ENCODE results near the gene TSFM. TPM values are rescaled to one million over a fixed set of nuclear protein-coding genes. Genes with fewer than 3 reads are reported as not detected.

The TSFM gene
- total RNA-seq, 1 donor from 2014 or later = 24.3 TPM

Small RNA genes lying within 50 kb of the gene (microRNA-seq; reads per million reads assigned to microRNA genes)
- 160 reads per million, percentile 69 among the genes with 10 or more reads in this experiment for gene MIR26A2 (ENCODE audit: borderline microRNAs expressed)
- gene MIR6759 (ENCODE audit: borderline microRNAs expressed) = not detected

Other genes with a start within 250 kb of the TSFM start
- 90.7 TPM for gene DCTN2, start 235.6 kb upstream of the TSFM start, total RNA-seq
- gene KIF5A, start 232.7 kb upstream of the TSFM start, total RNA-seq = 0.14 TPM
- gene PIP4K2C, start 191.6 kb upstream of the TSFM start, total RNA-seq = 31.0 TPM
- gene DTX3, start 178.0 kb upstream of the TSFM start, total RNA-seq = 26.0 TPM
- gene ARHGEF25, start 171.4 kb upstream of the TSFM start, total RNA-seq = 16.3 TPM
- 0.93 TPM for gene B4GALNT1, start 149.6 kb upstream of the TSFM start, total RNA-seq
- 263 TPM for gene OS9, start 88.7 kb upstream of the TSFM start, total RNA-seq
- gene AGAP2, start 44.0 kb upstream of the TSFM start, total RNA-seq = 5.4 TPM
- 39.9 TPM for gene TSPAN31, start 37.7 kb upstream of the TSFM start, total RNA-seq
- 77.6 TPM for gene CDK4, start 30.5 kb upstream of the TSFM start, total RNA-seq
- gene MARCHF9, start 27.7 kb upstream of the TSFM start, total RNA-seq = 21.2 TPM
- 2.0 TPM for gene CYP27B1, start 15.7 kb upstream of the TSFM start, total RNA-seq
- gene METTL1, start 10.7 kb upstream of the TSFM start, total RNA-seq = 26.9 TPM
- gene EEF1AKMT3, start 10.2 kb upstream of the TSFM start, total RNA-seq = 8.0 TPM
- 11.3 TPM for gene AVIL, start 35.9 kb downstream of the TSFM start, total RNA-seq
- 217 TPM for gene CTDSP2, start 63.9 kb downstream of the TSFM start, total RNA-seq
- gene ATP23, start 158.8 kb downstream of the TSFM start, total RNA-seq = 6.2 TPM